HG03354 (cell line): ENCODE measurements around the gene PPP1CC.

ENCODE experiments used
- ATAC-seq: cut with Tn5 transposase; IDR thresholded peaks from one replicate; pipeline ENCODE4 v1.9.1; 2021; ENCODE audit warnings: mild to moderate bottlenecking; ENCODE audit not compliant: unreplicated experiment, poor library complexity, severe bottlenecking

Gene PPP1CC

DNA sequence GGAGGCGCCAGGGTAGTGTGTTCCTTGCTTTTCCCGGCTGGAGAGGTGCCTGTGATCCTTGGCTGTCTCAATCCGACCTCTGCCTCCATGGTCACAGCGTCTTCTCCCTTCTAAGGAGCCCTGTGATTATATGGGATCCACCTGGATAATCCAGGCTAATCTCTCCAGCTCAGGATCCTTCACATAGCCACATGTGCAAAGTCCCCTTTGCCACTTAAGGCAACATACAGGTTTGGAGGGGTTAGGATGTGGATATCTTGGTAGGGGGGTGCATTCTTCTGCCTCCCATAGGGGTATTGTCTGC, 52.6 kb downstream of the PPP1CC start:
- ATAC-seq: no peak

GRCh38 chr12:110689281-110690126, 53.2 kb downstream of the PPP1CC start:
- ATAC-seq: peak; percentile 57

GRCh38 chr12:110688446-110689280, 54.0 kb downstream of the PPP1CC start, which contains the start of gene HVCN1:
Gene HVCN1, minus strand, starts transcription at chr12:110689115. Its CDS starts 5,870 bp downstream, at chr12:110683245.
- ATAC-seq: peak; percentile 21

- ATAC-seq: no peak
Measured at GRCh38 chr12:110687396-110688169, 55.1 kb downstream of the PPP1CC start.

DNA sequence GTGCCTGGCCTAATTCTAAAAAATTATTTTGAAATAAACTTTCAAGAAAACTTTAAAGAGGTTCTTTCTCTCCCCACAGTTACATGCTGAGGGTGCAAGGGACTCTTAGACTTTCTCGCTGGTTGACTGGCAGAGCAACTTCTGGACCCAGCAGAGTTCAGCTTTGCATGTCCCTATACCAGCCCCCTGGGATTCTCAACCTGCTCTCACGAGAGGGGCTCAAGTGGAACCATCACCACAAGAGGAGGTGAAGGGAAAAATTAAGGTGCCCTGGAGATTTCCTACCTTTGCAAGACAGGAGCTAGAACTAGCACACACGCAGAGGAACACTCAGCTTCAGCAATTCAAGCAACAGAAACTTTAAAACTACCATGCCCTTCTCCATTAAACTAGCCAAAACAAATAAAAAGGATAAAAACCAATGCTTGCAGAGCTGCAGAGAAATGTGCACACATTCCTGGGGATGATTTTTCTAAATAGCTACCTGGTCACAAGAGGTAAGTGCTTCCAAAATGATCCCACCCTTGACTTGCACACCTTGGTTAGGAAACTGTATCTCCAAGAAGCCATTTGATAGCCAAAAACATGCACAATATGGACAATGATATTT, 56.3 kb downstream of the PPP1CC start:
- no peak for ATAC-seq

GRCh38 chr12:110684312-110684836, 58.3 kb downstream of the PPP1CC start:
- no peak for ATAC-seq

DNA sequence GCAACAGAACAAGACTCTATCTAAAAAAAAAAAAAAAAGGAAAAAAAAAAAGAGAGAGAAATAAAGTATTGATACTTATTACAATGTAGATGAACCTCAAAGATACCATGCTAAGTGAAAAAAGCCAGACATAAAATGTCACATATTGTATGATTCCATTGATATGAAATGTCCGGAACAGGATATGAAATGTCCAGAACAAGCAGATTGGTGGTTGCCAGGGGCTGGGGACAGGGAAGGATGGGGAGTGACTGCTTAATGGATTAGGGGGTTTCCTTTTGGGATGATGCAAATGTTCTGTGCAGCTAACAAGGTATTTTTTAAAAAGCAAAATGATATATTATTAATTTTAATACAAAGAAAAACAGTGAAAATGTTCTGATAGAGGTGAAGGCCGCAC, 58.8 kb downstream of the PPP1CC start:
- ATAC-seq: no peak

GRCh38 chr12:110680032-110680431, 62.7 kb downstream of the PPP1CC start:
- ATAC-seq: no peak

GRCh38 chr12:110679201-110679600, 63.5 kb downstream of the PPP1CC start:
- no peak for ATAC-seq

GRCh38 chr12:110677982-110678381, 64.7 kb downstream of the PPP1CC start:
- ATAC-seq: no peak

GRCh38 chr12:110677206-110677911, 65.3 kb downstream of the PPP1CC start:
- peak; percentile 73 for ATAC-seq

GRCh38 chr12:110676171-110676570, 66.5 kb downstream of the PPP1CC start:
- ATAC-seq: no peak

- peak; percentile 59 for ATAC-seq
Measured at GRCh38 chr12:110670161-110670701, 72.5 kb downstream of the PPP1CC start.
